HL-60 (cell line): Measurements from ENCODE around the gene PRPF38B.

Experiments
- DNase-seq, 2 experiments: peaks; one replicate each; pipeline ENCODE4 v3.0.0-alpha.2; 2010 to 2020; ENCODE audit warnings: low read depth in 1 of 2, low spot score in 1 of 2
- H3K27ac ChIP-seq: fragments of 250-450 bp; sonication (Bioruptor Pico); replicated peaks from 2 replicates; pipeline ENCODE4 v1.5.1; 2020; ENCODE audit warnings: mild to moderate bottlenecking, moderate library complexity
- H3K27me3 ChIP-seq: fragments of 250-450 bp; sonication (Bioruptor Pico); 2 replicates; pipeline ENCODE4 v1.5.1; 2021; ENCODE audit warnings: mild to moderate bottlenecking, moderate library complexity; ENCODE audit not compliant: insufficient read depth, poor library complexity, severe bottlenecking
- H3K4me3 ChIP-seq: replicated peaks from 2 replicates; pipeline ENCODE4 v1.5.1; 2011; ENCODE audit warnings: mild to moderate bottlenecking, control low read depth, low read length; ENCODE audit not compliant: insufficient read depth
- CTCF ChIP-seq: IDR thresholded peaks from one replicate; pipeline ENCODE4 v1.5.1; 2011; ENCODE audit warnings: low read length, control low read depth, inconsistent platforms; ENCODE audit not compliant: insufficient read depth
- GABPA ChIP-seq: IDR thresholded peaks from 2 replicates; pipeline ENCODE4 v1.6.1; 2012; ENCODE audit warnings: low read depth
- POLR2AphosphoS5 ChIP-seq: IDR thresholded peaks from 2 replicates; pipeline ENCODE4 v1.6.1; 2012; ENCODE audit warnings: low read depth
- REST ChIP-seq: IDR thresholded peaks from 2 replicates; pipeline ENCODE4 v1.6.1; 2012; ENCODE audit warnings: low read depth; ENCODE audit not compliant: insufficient replicate concordance
- SPI1 ChIP-seq: IDR thresholded peaks from 2 replicates; pipeline ENCODE4 v1.6.1; 2012; ENCODE audit warnings: low read depth, mild to moderate bottlenecking, borderline replicate concordance

The PRPF38B gene

GRCh38 chr1:108708691-108709660, 16.9 kb downstream of the PRPF38B start:
- Histone ChIP-seq H3K27me3 (no peaks in the 10 kb centered on the region), H3K27ac (no peak overlapping the region), H3K4me3 (no peak overlapping the region)
- DNase-seq, result peak in 1 of 2 experiments; percentile 45
- TF ChIP-seq POLR2AphosphoS5 (no peak), REST (no peak), CTCF (peak; percentile 5), GABPA (no peak)

- Histone ChIP-seq H3K4me3 (no peak within 1 kb of the TSS), H3K27ac (no peak within 1 kb of the TSS), H3K27me3 (no peaks in the 10 kb centered on the region)
- DNase-seq, result no peak
- no peak for TF ChIP-seq POLR2AphosphoS5
- TF ChIP-seq REST, result no peak
- no peak for TF ChIP-seq SPI1
These were observed 20.6 kb downstream of the PRPF38B start, which contains the start of gene FNDC7 for GRCh38 chr1:108712606-108713150. Gene FNDC7 (plus strand): TSS chr1:108712908. CDS start chr1:108712934, 26 bp downstream.

- H3K27me3 ChIP-seq, result no peaks in the 10 kb centered on the region
- TF ChIP-seq SPI1, result no peak
- H3K27ac ChIP-seq, result no peak overlapping the region
- no peak for DNase-seq
- H3K4me3 ChIP-seq, result no peak overlapping the region
These were observed 23.8 kb downstream of the PRPF38B start for GRCh38 chr1:108715932-108716331.

- no peaks in the 10 kb centered on the region for H3K27me3 ChIP-seq
- no peak for TF ChIP-seq SPI1
- no peak for TF ChIP-seq CTCF
- no peak overlapping the region for H3K4me3 ChIP-seq
- DNase-seq, result no peak
- H3K27ac ChIP-seq, result no peak overlapping the region
These were observed 24.5 kb downstream of the PRPF38B start for GRCh38 chr1:108716437-108717230.
